Suprapubic skin (tissue), 3 donors: ENCODE data around the gene ATXN7L2.

Source experiments
- CTCF ChIP-seq, 2 donors: fragments of 200-600 bp in 1 of 2; fragments of 450-650 bp in 1 of 2; sonication (generic) in 1 of 2; IDR thresholded peaks; one replicate each; pipeline ENCODE4 v1.5.1; 2016 to 2019; ENCODE audit warnings: antibody characterized with exemption in 2 of 2, mild to moderate bottlenecking in 1 of 2, moderate library complexity in 1 of 2
- POLR2A ChIP-seq, 2 donors: fragments of 450-650 bp; IDR thresholded peaks; one replicate each; pipeline ENCODE4 v1.6.1; 2017; ENCODE audit warnings: antibody characterized with exemption in 2 of 2, mild to moderate bottlenecking in 2 of 2, moderate library complexity in 2 of 2

- no peak for TF ChIP-seq CTCF (IDR thresholded peaks at IDR 0.05)
- no peak for TF ChIP-seq POLR2A (IDR thresholded peaks at IDR 0.05)
Observed at GRCh38 chr1:109476825-109477224, 6.9 kb upstream of the ATXN7L2 start.
